K562 (cell line): ENCODE results near the gene LTBP1. TPM values are rescaled to one million over a fixed set of nuclear protein-coding genes. Genes with fewer than 3 reads are reported as not detected.

Experiments used
- ELF1 ChIP-seq: fragments of 200-800 bp; sonication (Bioruptor generic); IDR thresholded peaks from 2 replicates; pipeline ENCODE4 v1.6.1; 2016; ENCODE audit warnings: missing genetic modification characterization, missing compliant biosample characterization
- KLF16 ChIP-seq: IDR thresholded peaks from 2 replicates; pipeline ENCODE4 v1.6.1; 2016; ENCODE audit warnings: antibody characterized with exemption
- KLF6 ChIP-seq: fragments of 250-450 bp; sonication (Bioruptor Pico); IDR thresholded peaks from 2 replicates; pipeline ENCODE4 v1.4.0; 2020; ENCODE audit warnings: mild to moderate bottlenecking, moderate library complexity, borderline replicate concordance
- MCM7 ChIP-seq, 2 experiments: fragments of 450-650 bp; IDR thresholded peaks; 2 replicates each; pipeline ENCODE4 v1.6.1; 2016 to 2018
- SOX6 ChIP-seq: fragments of 450-650 bp; IDR thresholded peaks from 2 replicates; pipeline ENCODE4 v1.6.1; 2014; ENCODE audit warnings: mild to moderate bottlenecking
- SUPT5H ChIP-seq: fragments of 450-650 bp; IDR thresholded peaks from 2 replicates; pipeline ENCODE4 v1.6.1; 2016
- TCF3 ChIP-seq: sonication (generic); formaldehyde crosslinking; IDR thresholded peaks from 2 replicates; pipeline ENCODE4 v1.4.0; 2020; ENCODE audit warnings: mild to moderate bottlenecking, missing genetic modification reagents
- TCF7 ChIP-seq: sonication (generic); IDR thresholded peaks from 2 replicates; pipeline ENCODE4 v1.6.1; 2016; ENCODE audit warnings: antibody characterized with exemption, borderline replicate concordance
- ZBTB7A ChIP-seq: IDR thresholded peaks from 2 replicates; pipeline ENCODE4 v1.6.1; 2011; ENCODE audit warnings: low read depth, mild to moderate bottlenecking, low read length, moderate library complexity, borderline replicate concordance; ENCODE audit not compliant: control insufficient read depth
- ZNF316 ChIP-seq: fragments of 450-650 bp; IDR thresholded peaks from 2 replicates; pipeline ENCODE4 v1.6.1; 2016
- polyA plus RNA-seq, 8 experiments: library from polyadenylated mRNA; depleted of rRNA in 4 of 8; stranded (reverse) in 5 of 8; unstranded in 3 of 8; fragments of >200 nt; fragmentation: Nextera tagmentation in 2 of 8; fragmentation: Illumina TruSeq in 1 of 8; extraction: Ambion mirVana in 2 of 8; extraction: Trizol in 1 of 8; gene quantifications; 2 replicates each; pipeline versions ENCODE4 v1.2.1 to v1.2.3, GENCODE V29; 2011 to 2014; ENCODE audit warnings: inconsistent platforms in 1 of 8, missing spikeins in 1 of 8
- total RNA-seq, 7 experiments: library from RNA; depleted of rRNA in 6 of 7; stranded (reverse); fragments of >200 nt in 6 of 7; fragmentation: Illumina TruSeq in 2 of 7; extraction: Trizol in 2 of 7; gene quantifications; 2 replicates each; pipeline versions ENCODE4 v1.2.1 to v1.2.3, GENCODE V29; 2011 to 2021; ENCODE audit warnings: low replicate concordance in 1 of 7
- TF ChIP-seq, protein P1 (sequence below): sonication (generic); formaldehyde crosslinking; IDR thresholded peaks from 2 replicates; pipeline ENCODE4 v1.8.0; 2022; ENCODE audit warnings: missing genetic modification reagents, mild to moderate bottlenecking, moderate library complexity, borderline replicate concordance
- TF ChIP-seq, protein P2 (sequence below): fragments of 450-650 bp; IDR thresholded peaks from 2 replicates; pipeline ENCODE4 v1.6.1; 2016; ENCODE audit warnings: mild to moderate bottlenecking, moderate library complexity
- TF ChIP-seq, protein P3 (sequence below): fragments of 250-450 bp; sonication (Bioruptor Pico); IDR thresholded peaks from 2 replicates; pipeline ENCODE4 v1.8.0; 2022; ENCODE audit warnings: moderate library complexity, mild to moderate bottlenecking, inconsistent platforms
- TF ChIP-seq, protein P4 (sequence below): fragments of 200-800 bp; sonication (Bioruptor generic); IDR thresholded peaks from 2 replicates; pipeline ENCODE4 v1.6.1; 2017; ENCODE audit warnings: missing genetic modification characterization, missing compliant biosample characterization

The LTBP1 gene
- total and polyA plus RNA-seq, 9 of the 15 experiments (the other 6 are each of a cell fraction or from before 2014, with no cell fraction given), result 3.6 to 16.4 (median 8.5) TPM

DNA sequence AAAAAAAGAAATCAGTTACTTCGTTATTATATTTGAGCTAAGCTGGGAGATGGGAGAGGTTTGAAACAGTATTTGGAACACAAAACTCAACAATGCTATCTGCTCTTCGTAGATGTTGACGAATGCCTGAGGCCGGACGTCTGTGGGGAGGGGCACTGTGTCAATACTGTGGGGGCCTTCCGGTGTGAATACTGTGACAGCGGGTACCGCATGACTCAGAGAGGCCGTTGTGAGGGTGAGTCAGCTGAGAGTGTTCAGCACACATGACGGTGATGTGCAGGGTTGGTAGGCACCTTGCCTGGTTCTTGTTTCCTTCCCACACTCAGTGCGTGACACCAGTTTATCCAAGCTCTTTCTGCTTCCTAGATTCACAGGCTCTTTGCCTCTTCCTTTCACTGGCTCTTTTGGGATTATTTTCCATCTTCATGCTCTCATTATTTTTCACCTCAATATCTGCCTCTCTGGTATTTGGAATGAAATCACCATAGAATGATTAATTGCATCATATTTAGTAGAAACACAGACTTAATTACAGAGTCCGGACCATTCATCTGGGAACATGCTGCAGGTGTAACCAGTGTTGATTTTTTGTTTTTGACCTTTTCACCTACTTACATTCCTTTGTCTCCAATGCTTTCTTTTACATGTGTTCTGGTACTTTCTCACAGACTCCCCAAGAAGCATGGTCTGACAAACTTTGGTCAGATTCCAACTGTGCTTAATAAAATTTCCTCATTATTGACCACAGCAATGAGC is 329.1 kb downstream of the LTBP1 start (continued):
- TF ChIP-seq, protein P1, sequence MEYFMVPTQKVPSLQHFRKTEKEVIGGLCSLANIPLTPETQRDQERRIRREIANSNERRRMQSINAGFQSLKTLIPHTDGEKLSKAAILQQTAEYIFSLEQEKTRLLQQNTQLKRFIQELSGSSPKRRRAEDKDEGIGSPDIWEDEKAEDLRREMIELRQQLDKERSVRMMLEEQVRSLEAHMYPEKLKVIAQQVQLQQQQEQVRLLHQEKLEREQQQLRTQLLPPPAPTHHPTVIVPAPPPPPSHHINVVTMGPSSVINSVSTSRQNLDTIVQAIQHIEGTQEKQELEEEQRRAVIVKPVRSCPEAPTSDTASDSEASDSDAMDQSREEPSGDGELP (CRISPR knock-in tag), result peak; percentile 76
- TF ChIP-seq TCF7, result no peak
- no peak for TF ChIP-seq MCM7 (IDR thresholded peaks at IDR 0.05)
- TF ChIP-seq ZNF316, result no peak
- TF ChIP-seq TCF3, result peak; percentile 55
- TF ChIP-seq, protein P2, sequence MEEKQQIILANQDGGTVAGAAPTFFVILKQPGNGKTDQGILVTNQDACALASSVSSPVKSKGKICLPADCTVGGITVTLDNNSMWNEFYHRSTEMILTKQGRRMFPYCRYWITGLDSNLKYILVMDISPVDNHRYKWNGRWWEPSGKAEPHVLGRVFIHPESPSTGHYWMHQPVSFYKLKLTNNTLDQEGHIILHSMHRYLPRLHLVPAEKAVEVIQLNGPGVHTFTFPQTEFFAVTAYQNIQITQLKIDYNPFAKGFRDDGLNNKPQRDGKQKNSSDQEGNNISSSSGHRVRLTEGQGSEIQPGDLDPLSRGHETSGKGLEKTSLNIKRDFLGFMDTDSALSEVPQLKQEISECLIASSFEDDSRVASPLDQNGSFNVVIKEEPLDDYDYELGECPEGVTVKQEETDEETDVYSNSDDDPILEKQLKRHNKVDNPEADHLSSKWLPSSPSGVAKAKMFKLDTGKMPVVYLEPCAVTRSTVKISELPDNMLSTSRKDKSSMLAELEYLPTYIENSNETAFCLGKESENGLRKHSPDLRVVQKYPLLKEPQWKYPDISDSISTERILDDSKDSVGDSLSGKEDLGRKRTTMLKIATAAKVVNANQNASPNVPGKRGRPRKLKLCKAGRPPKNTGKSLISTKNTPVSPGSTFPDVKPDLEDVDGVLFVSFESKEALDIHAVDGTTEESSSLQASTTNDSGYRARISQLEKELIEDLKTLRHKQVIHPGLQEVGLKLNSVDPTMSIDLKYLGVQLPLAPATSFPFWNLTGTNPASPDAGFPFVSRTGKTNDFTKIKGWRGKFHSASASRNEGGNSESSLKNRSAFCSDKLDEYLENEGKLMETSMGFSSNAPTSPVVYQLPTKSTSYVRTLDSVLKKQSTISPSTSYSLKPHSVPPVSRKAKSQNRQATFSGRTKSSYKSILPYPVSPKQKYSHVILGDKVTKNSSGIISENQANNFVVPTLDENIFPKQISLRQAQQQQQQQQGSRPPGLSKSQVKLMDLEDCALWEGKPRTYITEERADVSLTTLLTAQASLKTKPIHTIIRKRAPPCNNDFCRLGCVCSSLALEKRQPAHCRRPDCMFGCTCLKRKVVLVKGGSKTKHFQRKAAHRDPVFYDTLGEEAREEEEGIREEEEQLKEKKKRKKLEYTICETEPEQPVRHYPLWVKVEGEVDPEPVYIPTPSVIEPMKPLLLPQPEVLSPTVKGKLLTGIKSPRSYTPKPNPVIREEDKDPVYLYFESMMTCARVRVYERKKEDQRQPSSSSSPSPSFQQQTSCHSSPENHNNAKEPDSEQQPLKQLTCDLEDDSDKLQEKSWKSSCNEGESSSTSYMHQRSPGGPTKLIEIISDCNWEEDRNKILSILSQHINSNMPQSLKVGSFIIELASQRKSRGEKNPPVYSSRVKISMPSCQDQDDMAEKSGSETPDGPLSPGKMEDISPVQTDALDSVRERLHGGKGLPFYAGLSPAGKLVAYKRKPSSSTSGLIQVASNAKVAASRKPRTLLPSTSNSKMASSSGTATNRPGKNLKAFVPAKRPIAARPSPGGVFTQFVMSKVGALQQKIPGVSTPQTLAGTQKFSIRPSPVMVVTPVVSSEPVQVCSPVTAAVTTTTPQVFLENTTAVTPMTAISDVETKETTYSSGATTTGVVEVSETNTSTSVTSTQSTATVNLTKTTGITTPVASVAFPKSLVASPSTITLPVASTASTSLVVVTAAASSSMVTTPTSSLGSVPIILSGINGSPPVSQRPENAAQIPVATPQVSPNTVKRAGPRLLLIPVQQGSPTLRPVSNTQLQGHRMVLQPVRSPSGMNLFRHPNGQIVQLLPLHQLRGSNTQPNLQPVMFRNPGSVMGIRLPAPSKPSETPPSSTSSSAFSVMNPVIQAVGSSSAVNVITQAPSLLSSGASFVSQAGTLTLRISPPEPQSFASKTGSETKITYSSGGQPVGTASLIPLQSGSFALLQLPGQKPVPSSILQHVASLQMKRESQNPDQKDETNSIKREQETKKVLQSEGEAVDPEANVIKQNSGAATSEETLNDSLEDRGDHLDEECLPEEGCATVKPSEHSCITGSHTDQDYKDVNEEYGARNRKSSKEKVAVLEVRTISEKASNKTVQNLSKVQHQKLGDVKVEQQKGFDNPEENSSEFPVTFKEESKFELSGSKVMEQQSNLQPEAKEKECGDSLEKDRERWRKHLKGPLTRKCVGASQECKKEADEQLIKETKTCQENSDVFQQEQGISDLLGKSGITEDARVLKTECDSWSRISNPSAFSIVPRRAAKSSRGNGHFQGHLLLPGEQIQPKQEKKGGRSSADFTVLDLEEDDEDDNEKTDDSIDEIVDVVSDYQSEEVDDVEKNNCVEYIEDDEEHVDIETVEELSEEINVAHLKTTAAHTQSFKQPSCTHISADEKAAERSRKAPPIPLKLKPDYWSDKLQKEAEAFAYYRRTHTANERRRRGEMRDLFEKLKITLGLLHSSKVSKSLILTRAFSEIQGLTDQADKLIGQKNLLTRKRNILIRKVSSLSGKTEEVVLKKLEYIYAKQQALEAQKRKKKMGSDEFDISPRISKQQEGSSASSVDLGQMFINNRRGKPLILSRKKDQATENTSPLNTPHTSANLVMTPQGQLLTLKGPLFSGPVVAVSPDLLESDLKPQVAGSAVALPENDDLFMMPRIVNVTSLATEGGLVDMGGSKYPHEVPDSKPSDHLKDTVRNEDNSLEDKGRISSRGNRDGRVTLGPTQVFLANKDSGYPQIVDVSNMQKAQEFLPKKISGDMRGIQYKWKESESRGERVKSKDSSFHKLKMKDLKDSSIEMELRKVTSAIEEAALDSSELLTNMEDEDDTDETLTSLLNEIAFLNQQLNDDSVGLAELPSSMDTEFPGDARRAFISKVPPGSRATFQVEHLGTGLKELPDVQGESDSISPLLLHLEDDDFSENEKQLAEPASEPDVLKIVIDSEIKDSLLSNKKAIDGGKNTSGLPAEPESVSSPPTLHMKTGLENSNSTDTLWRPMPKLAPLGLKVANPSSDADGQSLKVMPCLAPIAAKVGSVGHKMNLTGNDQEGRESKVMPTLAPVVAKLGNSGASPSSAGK, result 0 out of 2 replicates have a peak, but pooled peaks have one; percentile 9
- TF ChIP-seq, protein P3, sequence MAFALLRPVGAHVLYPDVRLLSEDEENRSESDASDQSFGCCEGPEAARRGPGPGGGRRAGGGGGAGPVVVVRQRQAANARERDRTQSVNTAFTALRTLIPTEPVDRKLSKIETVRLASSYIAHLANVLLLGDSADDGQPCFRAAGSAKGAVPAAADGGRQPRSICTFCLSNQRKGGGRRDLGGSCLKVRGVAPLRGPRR (CRISPR knock-in tag), result no peak
- no peak for TF ChIP-seq SUPT5H
- no peak for TF ChIP-seq KLF6 (CRISPR knock-in tag)
- TF ChIP-seq, protein P4, sequence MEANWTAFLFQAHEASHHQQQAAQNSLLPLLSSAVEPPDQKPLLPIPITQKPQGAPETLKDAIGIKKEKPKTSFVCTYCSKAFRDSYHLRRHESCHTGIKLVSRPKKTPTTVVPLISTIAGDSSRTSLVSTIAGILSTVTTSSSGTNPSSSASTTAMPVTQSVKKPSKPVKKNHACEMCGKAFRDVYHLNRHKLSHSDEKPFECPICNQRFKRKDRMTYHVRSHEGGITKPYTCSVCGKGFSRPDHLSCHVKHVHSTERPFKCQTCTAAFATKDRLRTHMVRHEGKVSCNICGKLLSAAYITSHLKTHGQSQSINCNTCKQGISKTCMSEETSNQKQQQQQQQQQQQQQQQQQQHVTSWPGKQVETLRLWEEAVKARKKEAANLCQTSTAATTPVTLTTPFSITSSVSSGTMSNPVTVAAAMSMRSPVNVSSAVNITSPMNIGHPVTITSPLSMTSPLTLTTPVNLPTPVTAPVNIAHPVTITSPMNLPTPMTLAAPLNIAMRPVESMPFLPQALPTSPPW (CRISPR knock-in tag), result peak; percentile 48
- TF ChIP-seq KLF16, result no peak
- no peak for TF ChIP-seq ELF1
- peak; percentile 39; the same call in 1 of the 2 replicates for TF ChIP-seq SOX6
- TF ChIP-seq ZBTB7A, result peak; percentile 84; the same call in 1 of the 2 replicates
